Suppressor macrophage treated with lipopolysaccharide for 1 hour (primary cell): ENCODE data around the gene SLC10A1.
"Not testable (repeated sequence)": the region's sequence is repeated elsewhere in the genome, so short reads cannot be mapped to it uniquely, and the experiment has no call there.

Experiments
- DNase-seq, 3 donors: peaks; one replicate each; pipeline ENCODE4 v3.0.0-alpha.2; 2020 to 2022

Gene SLC10A1

DNA sequence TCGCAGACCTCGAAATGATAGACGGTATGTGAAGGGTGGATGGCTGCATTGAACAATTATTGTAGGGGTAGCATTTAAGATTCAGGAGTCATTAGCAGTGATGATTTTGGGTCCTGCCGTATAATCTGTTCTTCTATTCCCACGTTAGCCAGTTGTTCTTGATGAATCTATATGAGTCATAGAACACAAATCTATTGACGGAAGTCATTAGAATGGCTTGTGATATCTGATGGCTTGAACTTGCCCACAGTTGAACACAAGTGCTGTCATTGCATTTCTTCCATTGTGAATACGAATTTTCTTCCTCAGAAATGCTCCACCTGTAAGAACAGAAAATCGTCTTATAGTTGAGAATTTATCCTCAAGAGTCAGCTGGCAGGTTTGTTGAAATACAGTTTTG lies 28.2 kb downstream of the SLC10A1 start:
- no peak for DNase-seq

DNA sequence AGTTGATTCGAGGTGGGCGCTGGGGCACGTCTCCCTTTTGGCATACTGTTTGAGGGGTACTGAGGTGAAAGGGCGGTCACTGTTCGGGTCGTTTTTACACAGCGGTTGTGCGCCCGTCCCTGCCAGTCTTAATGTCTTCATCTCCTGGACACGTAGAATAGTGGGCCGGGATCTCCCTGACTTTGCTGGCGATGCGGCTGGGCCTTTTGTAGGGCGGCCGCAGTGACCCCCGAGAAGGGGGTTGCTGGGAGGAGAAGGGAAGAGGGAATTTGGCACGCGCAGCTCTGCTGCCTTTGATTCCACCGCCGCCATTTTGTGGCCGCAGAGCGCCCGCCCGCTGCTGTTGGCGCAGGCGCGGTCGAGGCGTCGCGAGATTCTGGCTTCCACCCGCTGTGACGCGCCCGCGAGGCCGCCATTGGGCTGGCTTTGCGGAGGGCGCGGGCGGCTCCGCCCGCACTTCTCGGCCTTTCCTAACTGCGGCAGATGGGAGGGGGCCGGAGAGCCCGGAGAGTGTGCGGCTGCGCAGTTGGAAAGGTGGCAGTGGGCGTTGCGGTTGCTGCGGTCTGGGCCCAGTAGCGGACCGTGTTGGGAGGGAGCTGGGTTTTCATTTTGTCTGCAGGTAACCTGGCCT lies 29.6 kb downstream of the SLC10A1 start:
- DNase-seq, result peak; percentile 98 to 99 (median 98)

GRCh38 chr14:69766984-69767368 lies 30.1 kb downstream of the SLC10A1 start, which contains the start of gene SRSF5:
Gene SRSF5 (plus strand): TSS chr14:69767142. CDS start chr14:69768157, 1,015 bp downstream.
- DNase-seq, result peak; percentile 98 to 99 (median 99)

GRCh38 chr14:69763761-69764510 lies 33.1 kb downstream of the SLC10A1 start:
- peak; percentile 42 to 66 (median 56) for DNase-seq

DNA sequence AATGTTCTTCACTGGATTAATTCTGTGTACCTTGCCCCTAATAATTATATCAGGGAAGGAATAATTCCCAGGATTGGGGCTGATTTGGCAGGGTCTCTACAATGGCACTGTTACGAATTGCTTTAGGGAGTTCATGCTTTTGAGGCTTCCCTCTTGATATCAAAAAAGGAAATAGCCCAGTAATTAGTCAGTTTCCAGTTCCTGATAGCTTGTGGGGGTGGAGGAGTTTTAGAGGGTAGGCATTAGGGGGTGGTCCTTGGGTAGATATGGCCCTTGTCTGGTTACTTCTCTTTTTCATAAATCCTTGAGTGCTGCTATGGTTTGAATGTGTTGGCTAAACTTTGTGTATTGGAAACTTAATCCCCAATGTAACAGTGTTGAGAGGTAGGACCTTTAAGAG lies 36.2 kb downstream of the SLC10A1 start:
- peak; percentile 20 to 48 (median 42) for DNase-seq

GRCh38 chr14:69756298-69756697 lies 40.7 kb downstream of the SLC10A1 start:
- DNase-seq, result no peak

- no peak for DNase-seq
Observed at GRCh38 chr14:69755784-69756183, 41.3 kb downstream of the SLC10A1 start.

- DNase-seq, result peak; percentile 18 to 39 (median 34)
Observed at GRCh38 chr14:69755296-69755695, 41.7 kb downstream of the SLC10A1 start.

DNA sequence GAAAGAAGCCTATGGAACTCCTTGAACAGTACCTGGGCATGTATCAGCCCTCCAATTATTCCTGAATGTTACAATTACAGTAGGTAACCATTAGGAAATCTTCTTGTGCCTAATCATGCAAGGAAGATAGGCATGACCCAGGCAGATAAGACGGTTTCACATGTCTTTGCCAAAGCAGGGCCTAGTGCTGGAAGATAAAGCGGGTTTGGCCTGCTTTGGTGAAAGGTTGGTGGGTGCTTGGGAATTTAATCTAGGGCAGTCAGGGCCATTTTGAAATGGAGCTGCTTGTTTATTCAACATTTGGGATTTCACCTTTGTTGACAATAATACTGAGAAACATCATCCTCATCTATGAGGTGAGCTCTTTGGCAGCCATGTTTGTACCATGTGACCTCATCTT lies 42.6 kb downstream of the SLC10A1 start:
- DNase-seq, result no peak

GRCh38 chr14:69753860-69754259 lies 43.2 kb downstream of the SLC10A1 start:
- DNase-seq, result no peak

- no peak for DNase-seq
Observed at GRCh38 chr14:69752773-69753172, 44.3 kb downstream of the SLC10A1 start.

DNA sequence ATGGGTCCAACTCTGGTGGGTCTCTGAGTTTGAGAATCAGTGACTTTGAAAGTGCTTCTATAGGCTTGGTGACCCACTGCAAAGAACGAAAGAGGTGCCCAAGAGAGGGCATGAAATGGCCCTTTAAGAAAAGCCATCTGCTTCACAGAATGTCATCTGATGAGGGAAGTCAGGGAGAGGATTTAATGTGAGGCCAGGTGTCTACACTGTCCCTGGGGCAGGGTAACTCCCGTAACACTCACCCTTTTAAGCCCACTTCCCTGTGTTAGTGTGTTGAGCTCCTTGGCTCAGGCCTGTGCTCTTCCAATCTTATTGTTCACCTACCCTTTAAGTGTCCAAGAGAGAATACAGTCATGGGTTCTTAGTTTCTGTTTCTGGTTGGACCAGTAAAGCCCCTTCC lies 46.5 kb downstream of the SLC10A1 start:
- no peak for DNase-seq

DNA sequence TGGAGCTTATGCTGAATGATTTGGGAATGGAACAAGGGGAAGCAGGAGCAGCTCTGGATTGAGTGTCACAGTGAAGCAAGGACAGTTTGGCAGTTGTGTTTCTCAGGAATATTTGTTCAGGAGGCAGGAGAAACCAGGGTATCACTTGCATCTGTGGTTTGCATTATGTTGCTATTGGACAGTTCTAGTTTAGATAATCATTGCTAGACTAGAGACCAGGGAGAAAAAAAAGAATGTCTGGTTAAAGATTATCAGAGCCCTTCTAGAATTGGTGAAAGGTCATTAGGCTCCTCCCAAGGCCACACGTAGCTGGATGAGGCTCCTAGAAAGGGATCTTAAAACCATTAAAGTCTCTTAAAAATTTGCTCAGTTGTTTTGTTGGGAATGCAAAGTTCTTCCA lies 47.1 kb downstream of the SLC10A1 start:
- DNase-seq, result no peak

- no peak for DNase-seq
Observed at GRCh38 chr14:69741055-69741454, 56.0 kb downstream of the SLC10A1 start.

GRCh38 chr14:69736405-69736804 lies 60.6 kb downstream of the SLC10A1 start:
- not testable (repeated sequence) for DNase-seq

DNA sequence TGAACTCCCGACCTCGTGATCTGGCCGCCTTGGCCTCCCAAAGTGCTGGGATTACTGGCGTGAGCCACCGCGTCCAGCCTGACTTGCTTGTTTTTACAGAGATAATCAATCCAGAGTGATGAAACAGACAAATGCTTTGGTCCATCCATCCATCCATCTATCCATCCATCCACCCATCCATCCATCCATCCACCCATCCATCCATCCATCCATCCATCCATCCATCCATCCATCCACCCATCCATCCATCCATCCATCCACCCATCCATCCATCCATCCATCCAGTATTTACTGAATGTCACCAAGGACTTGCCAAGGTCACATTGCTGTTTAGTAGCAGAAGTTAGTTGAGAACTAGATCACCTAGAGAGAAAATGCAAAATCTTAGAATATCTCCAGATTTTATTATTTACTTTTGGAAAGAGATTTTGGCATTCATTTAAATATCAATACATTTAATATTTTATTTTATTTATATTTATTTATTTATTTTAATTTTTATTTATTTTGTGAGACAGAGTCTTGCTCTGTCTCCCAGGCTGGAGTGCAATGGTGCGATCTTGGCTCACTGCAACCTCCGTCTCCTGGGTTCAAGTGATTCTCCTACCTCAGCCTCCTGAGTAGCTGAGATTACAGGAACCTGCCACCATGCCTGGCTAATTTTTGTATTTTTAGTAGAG lies 65.0 kb downstream of the SLC10A1 start:
- not testable (repeated sequence) for DNase-seq

DNA sequence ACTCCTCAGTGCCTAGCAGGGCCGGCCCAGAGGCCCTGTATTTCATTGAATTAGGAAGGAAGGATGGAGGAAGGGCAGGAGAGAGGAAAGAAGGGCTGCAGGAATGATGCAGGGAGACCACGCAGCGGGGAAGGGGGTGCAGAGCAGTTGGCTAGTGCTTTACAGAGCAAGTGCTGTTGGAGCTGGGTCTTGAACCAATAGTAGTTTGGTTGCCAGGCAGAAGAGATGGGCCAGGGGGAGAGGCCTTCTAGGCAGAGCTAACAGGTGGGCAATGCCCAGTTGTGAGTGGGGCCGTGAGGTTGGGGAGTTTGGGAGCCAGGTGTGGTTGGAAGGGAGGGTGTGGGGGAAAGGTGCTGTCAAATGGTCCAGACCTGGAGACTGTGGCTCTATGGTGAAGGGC lies 69.2 kb downstream of the SLC10A1 start:
- no peak for DNase-seq

DNA sequence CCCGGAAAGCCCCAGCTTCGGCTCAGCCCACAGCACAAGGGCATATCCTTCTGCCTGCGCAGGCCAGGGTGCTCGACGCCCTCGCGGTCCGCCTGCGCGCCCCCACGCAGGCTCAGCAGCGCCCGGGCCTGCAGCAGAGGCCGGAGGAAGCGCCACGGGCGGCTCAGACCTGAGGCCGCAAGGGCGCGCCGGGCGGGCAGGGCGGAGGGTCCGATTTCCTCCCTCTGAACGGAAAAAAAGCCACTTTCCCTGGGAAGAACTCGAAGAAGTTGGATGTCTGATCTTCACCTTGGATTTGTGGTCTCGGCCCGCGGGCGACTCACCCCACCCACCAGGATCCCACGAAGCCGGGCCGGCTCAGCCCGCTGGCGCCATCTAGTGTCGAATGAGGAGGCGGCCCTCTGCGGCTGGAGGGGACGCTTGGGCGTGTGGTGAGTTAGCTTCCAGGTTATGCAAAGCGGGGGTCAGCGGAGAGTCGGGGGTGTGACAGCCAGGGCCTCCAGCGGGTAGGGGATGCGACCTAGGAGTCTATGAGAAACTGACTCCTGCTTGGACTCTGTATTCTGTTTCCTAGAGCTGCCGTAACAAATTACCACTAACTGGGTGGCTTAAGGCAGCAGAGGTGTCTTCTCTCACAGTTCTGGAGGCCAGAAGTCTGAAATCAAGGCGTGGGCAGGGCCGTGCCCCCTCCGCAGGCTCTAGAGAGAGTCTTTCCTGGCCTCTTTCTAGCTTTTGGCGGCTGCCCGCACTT lies 70.1 kb downstream of the SLC10A1 start:
- peak; percentile 91 to 94 (median 94) for DNase-seq
